Neural crest cell (in vitro differentiated cells): ENCODE results near the gene MKRN2OS. TPM values are rescaled to one million over a fixed set of nuclear protein-coding genes. Genes with fewer than 3 reads are reported as not detected.

ENCODE experiments used
- DNase-seq: peaks from one replicate; pipeline ENCODE4 v3.0.0; 2021; ENCODE audit warnings: low read depth, mixed read lengths, low spot score
- H3K27ac Mint-ChIP-seq: one replicate; pipeline ENCODE4 v1.8.0; 2021; ENCODE audit warnings: mild to moderate bottlenecking, mixed read lengths; ENCODE audit not compliant: unreplicated experiment
- H3K27me3 Mint-ChIP-seq: 2 replicates; pipeline ENCODE4 v1.8.0; 2021; ENCODE audit warnings: low read depth, mild to moderate bottlenecking, mixed read lengths
- H3K36me3 Mint-ChIP-seq: 2 replicates; pipeline ENCODE4 v1.8.0; 2021; ENCODE audit warnings: low read depth, mild to moderate bottlenecking, mixed read lengths
- H3K4me1 Mint-ChIP-seq: 2 replicates; pipeline ENCODE4 v1.8.0; 2021; ENCODE audit warnings: mixed read lengths
- H3K4me3 Mint-ChIP-seq: one replicate; pipeline ENCODE4 v1.8.0; 2021; ENCODE audit warnings: mild to moderate bottlenecking, mixed read lengths
- H3K9me3 Mint-ChIP-seq: 2 replicates; pipeline ENCODE4 v1.8.0; 2021; ENCODE audit warnings: mixed read lengths
- total RNA-seq: library from RNA; stranded (reverse); gene quantifications from 2 replicates; pipeline ENCODE4 v1.2.1, GENCODE V29; 2021
- TF ChIP-seq, protein P1 (sequence below): fragments of 200-600 bp; sonication (generic); conservative IDR thresholded peaks from 2 replicates; pipeline ENCODE4 v1.5.0; 2021; ENCODE audit warnings: antibody characterized with exemption, mild to moderate bottlenecking

The MKRN2OS gene
- total RNA-seq, 1 donor from 2014 or later: not detected

GRCh38 chr3:12507591-12508281 is 37.6 kb downstream of the MKRN2OS start:
- no peak overlapping the region for H3K4me3 Mint-ChIP-seq
- H3K27ac Mint-ChIP-seq: no peak overlapping the region
- TF ChIP-seq, protein P1, sequence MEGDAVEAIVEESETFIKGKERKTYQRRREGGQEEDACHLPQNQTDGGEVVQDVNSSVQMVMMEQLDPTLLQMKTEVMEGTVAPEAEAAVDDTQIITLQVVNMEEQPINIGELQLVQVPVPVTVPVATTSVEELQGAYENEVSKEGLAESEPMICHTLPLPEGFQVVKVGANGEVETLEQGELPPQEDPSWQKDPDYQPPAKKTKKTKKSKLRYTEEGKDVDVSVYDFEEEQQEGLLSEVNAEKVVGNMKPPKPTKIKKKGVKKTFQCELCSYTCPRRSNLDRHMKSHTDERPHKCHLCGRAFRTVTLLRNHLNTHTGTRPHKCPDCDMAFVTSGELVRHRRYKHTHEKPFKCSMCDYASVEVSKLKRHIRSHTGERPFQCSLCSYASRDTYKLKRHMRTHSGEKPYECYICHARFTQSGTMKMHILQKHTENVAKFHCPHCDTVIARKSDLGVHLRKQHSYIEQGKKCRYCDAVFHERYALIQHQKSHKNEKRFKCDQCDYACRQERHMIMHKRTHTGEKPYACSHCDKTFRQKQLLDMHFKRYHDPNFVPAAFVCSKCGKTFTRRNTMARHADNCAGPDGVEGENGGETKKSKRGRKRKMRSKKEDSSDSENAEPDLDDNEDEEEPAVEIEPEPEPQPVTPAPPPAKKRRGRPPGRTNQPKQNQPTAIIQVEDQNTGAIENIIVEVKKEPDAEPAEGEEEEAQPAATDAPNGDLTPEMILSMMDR: no peak
- H3K27me3 Mint-ChIP-seq: no peaks in the 10 kb centered on the region
- H3K9me3 Mint-ChIP-seq: no peaks in the 10 kb centered on the region
- no peaks in the 10 kb centered on the region for H3K4me1 Mint-ChIP-seq
- H3K36me3 Mint-ChIP-seq: peaks cover 3% of the 10 kb centered on the region
- DNase-seq: no peak

DNA sequence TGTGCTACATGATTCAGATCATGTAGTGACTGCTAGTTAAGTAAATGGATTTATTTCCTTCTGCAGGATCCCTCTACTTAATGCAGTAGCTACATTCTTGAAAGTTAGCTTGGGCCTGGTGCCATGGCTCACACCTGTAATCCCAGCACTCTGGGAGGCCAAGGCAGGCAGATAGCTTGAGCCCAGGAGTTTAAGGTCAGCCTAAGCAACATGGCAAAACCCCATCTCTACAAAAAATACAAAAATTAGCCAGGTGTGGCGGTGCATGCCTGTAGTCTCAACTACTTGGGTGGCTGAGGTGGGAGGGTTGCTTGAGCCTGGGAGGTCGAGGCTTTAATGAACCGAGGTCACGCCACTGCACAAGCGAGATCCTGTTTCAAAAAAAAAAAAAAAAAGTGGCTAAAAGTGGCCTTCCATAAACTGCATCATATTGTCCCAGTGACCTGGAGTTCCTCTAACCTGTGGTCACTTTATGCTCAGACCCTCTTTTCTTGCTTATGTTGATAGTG is 39.0 kb downstream of the MKRN2OS start:
- DNase-seq: no peak
- Mint-ChIP-seq H3K9me3 (no peaks in the 10 kb centered on the region), H3K4me3 (no peak overlapping the region), H3K27me3 (no peaks in the 10 kb centered on the region), H3K27ac (no peak overlapping the region), H3K36me3 (peaks cover 3% of the 10 kb centered on the region), H3K4me1 (no peaks in the 10 kb centered on the region)
- TF ChIP-seq, protein P1: no peak

- Mint-ChIP-seq H3K9me3 (no peaks in the 10 kb centered on the region), H3K4me1 (no peaks in the 10 kb centered on the region), H3K27ac (no peak overlapping the region), H3K27me3 (no peaks in the 10 kb centered on the region), H3K36me3 (peaks cover 4% of the 10 kb centered on the region), H3K4me3 (no peak overlapping the region)
- DNase-seq: no peak
- TF ChIP-seq, protein P1: no peak
Measured at GRCh38 chr3:12503126-12503957, 42.0 kb downstream of the MKRN2OS start.

DNA sequence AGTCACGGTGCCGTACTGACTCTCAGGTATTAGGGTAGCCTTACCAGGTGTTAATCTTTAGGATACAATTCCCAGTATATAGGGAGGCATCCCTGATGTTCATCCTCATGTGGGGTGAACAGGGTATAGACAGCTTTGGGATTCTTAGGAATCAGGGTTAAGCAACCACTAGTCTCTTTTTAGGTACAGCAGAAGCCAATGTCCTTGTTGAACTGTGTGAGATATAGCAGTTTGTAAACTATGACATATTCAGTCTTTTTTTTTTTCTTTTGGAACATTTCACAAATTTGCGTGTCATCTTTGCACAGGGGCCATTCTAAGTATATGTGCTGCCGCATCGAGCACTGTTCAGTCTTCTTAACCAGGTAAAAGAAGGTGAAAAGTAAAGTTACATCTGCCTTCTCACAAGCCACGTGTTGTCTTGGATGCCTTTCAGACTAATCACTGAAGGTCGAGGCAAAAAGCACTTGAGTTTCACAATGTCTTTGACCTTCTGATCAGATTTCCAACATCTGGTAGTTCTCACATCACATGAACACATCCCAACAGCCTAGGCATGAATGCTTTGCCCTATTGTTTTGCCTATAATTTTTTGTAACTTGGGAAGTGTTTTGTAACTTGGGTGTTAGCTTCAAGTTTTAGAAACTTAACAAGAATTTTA is 43.8 kb downstream of the MKRN2OS start:
- TF ChIP-seq, protein P1: no peak
- H3K36me3 Mint-ChIP-seq: peaks cover 13% of the 10 kb centered on the region
- no peak for DNase-seq
- H3K27me3 Mint-ChIP-seq: no peaks in the 10 kb centered on the region
- H3K4me1 Mint-ChIP-seq: no peaks in the 10 kb centered on the region
- no peak overlapping the region for H3K4me3 Mint-ChIP-seq
- H3K9me3 Mint-ChIP-seq: no peaks in the 10 kb centered on the region
- H3K27ac Mint-ChIP-seq: no peak overlapping the region

DNA sequence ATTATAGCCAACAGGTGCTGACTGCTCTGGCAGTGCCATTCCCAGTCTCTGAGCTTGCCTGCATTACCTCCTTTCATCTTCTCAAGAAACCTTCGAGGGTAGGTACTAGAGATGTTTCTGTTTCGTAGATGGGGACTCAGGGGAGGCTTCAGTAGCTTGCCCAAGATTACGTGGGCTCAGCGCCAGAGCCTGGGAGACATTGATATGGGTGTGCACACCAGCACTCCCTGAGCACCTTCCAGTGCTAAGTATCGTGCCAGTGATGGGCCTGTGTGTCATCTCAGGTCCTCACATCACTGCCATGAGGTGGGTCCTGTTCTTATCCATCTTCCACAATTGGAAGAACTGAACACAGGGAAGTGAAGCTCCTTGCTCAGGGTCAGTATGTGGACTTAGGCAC is 45.8 kb downstream of the MKRN2OS start:
- no peaks in the 10 kb centered on the region for H3K9me3 Mint-ChIP-seq
- no peak overlapping the region for H3K27ac Mint-ChIP-seq
- no peaks in the 10 kb centered on the region for H3K27me3 Mint-ChIP-seq
- no peak overlapping the region for H3K4me3 Mint-ChIP-seq
- no peak for DNase-seq
- no peaks in the 10 kb centered on the region for H3K4me1 Mint-ChIP-seq
- TF ChIP-seq, protein P1: no peak
- H3K36me3 Mint-ChIP-seq: peaks cover 10% of the 10 kb centered on the region
